Bone marrow (tissue), 2 donors: Measurements from ENCODE around the gene ZMYND10.
A peak's percentile ranks its signal among the peaks of the same experiment; 100 is the strongest.
"Not testable (repeated sequence)": the region's sequence is repeated elsewhere in the genome, so short reads cannot be mapped to it uniquely, and the experiment has no call there.

Source experiments
- DNase-seq, 2 donors: peaks; one replicate each; lab custom pipeline; 2025; lab: John Stamatoyannopoulos, UW

The ZMYND10 gene

DNA sequence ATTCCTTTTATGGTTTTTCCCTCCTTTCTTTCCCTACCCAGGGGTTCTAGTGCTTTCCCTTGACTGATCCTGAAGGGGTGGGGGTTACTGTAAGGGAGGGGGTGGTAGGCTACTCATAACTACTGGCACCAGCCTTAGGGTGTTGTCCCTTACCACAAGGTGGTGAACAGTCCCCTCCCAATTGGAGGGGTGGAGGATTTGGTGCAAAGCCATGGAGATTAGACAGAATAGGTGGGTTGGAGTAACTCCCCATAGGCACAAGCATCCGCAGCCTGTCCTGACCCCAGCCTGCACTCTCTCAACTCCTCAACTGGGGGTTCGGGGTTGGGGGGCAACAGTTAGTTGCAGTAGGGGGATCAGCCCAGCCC lies 20.4 kb downstream of the ZMYND10 start:
- no peak for DNase-seq

DNA sequence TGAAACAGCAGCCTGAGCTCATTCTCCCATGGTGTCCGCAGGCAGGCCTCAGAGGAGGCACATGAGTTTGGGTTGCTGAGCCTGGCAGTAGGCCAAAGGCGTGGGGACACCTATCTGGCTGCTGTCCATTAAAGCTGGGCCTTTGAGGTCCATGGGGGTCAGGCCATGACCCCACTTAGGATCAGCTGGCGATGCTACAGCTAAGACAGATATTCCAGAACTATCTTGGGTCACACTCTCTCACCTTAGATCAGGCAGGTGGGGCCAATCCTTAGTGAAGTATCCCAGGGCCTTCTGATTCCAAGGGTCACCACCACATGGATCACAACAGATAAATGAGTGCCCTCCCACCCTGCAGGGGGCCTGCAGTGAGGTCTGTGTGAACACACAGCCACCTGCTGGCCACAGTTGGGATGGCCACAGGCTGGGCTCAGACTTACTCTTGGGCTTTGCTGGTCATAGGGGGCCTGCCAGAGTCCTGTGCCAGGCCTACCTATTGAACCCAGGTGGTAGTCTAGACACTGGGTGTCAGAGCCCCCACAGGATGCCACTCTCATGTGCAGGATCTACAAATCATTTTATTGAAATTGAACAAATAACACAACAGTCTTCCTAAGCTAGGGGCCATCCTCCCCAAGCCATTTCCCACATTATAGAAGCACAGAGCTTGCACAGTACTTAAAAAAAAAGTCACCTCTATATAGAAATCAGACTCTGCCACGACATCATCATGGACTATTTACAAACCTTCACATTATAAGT lies 21.0 kb downstream of the ZMYND10 start:
- peak; percentile 9 to 22 for DNase-seq

DNA sequence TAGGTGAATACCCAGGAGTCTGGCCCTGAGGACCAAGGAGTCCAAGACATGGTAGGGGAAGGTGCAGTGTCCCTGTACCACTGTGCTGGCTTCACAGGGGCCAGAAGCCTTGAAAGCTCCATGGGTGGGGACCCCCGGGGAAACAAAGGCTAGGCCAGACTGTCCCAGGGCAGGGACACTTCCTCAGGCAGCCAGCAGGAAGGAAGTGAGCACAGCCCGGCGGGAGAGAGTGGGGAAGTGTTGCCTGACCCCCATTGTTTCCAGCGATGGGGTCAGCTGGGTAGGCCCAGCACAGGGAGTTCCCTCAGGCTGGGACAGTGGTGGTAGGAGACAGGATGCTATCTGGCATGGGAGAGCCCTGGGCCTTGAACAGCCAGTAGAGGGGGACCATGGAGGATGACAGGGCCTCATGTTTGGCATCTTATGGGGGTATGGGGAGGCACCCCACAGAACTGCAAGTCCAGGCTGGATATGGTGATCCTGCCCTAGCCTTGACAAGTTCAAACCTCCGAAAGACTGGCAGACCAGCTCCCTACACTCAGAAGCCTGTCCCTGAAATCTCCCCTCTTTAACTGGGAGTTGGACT lies 21.8 kb downstream of the ZMYND10 start:
- DNase-seq: no peak

DNA sequence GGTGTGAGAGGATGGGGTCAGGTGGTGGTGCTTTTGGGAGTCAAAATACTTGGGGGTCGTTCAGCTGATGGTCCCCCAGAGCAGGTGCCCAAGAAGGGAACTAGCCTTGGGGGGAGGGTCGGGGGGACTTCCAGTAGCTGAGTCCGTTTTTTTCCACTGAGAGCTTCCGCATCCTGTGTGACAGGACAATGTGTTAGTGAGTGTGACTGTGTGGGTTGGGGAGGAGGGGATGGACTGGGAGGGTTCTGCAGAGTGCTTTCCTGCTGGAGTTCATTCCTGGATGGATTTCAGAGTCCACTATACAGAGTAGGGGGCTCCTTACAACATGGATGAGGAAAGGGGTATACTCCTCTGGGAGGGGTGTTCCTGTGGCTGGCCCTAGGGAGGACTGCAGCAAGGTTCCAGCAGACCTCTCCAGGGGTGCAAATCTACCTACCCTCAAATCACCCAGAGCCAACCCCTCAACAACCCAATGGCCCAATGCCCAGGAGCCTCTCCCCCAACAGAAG lies 22.4 kb downstream of the ZMYND10 start:
- no peak for DNase-seq

DNA sequence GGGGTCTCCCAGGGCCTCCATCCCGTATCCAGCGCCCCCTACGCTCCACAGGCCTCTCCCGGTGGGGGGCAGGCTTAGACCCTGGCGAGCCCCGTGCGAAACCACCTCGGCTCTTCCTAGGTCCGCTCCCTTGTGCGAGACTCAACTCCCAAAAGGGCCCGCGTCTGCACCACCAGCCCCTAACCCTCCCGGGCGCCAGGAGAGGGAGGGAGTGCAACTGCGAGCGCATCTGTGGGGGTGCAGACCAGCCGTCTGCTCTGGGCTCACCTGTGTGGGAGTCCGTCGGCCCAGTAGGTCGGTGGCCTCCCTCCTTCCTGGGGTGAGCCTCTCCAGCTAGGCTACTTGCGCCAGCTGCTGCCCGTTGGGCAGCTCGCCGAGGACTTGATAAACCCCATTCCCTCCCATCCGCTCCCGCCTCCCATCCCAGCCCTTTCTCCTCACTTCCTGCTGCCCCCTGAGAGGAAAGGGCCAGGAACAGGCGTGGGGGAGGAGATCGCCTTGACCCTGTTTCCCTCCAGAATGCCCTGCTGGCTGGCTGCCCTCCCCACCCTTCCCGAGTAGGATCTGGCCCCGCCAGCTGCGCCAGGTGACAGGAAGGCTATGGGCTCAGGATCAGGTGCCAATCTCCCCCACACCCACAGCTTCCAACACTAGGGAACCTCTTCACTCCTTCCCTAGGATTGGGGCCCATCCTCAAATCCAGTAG lies 23.0 kb downstream of the ZMYND10 start, which contains the start of gene HYAL2:
TSS of gene HYAL2 (minus strand) at position 360 of the 706 bp plus-strand sequence. CDS start 2,256 bp downstream, outside the sequence.
- no peak for DNase-seq

DNA sequence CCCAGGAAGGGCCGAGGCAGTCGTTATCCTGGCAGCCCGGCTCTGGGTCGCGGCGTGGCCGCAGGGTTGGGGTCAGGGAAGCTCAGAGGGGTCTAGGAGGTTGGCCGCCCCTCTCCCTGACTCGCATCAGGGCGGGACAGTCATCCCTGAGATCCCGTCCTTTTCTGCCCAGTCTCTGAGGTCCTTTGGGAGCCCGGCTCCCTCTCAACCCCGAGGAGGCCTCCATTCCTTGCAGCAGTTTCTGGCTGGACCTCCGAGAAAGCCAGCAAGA lies 23.5 kb downstream of the ZMYND10 start:
- DNase-seq: no peak

DNA sequence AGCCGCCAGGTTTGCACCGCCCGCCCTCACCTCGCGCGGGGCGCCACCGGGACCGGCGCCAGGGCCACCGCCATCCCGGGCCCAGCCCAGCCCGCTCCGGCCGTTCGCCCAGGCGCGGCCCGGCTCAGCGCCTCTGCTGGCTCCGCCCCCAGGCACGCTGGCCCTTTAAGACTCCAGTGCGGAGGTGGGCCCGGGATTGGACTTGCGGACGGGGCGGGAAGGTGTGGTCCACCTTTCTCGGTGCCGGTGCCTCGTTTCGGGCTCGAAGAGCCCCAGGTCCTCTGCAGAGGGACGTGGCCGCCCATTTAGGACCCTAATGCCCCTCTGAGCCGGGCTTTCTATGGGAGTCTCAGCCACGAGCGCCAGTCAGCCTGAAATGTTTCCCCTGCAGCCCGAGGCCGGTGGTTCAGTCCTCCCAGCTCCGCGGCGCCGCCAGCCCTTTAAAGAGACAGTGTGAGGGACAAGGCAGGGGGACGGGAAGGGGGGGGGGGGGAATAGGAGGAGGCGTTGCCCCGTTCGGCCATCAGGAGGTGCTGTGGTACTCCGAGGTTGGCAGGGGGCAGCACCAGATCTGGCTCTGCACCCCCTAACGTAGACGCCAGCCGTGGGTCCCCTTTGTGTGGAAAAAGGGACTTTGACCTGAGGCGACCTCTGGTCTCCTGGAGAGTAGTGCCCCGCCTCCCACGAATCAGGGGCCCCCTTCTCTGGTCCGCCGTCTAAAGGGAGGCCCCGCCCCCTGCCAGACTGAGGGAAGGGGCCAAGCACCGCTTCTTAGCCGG lies 24.0 kb downstream of the ZMYND10 start:
- DNase-seq: peak; percentile 75 to 83

DNA sequence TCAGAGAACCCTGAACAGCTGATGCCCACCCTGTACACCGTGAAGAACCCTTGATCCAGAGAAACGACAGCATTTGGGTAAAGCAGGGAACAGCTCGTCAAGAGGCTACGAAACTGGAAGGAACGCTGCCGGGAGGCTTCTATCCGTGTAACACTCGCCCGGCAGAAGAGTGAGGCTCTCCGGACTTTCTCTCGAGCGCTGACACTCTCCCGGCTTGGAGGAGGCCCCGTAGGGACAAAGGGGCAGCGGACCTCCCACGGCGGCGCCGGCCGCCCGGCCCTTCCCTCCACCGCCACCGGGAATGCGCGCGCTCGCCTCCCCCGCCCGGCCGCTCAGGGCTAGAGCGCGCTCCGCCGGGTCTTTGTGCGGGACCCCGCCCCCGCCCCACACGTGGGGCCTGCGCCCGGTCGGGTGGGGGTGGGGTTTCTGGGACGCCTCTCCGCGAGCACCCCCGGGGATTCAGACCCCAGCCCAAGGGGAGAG lies 24.6 kb downstream of the ZMYND10 start:
- DNase-seq: peak; percentile 23 to 75

DNA sequence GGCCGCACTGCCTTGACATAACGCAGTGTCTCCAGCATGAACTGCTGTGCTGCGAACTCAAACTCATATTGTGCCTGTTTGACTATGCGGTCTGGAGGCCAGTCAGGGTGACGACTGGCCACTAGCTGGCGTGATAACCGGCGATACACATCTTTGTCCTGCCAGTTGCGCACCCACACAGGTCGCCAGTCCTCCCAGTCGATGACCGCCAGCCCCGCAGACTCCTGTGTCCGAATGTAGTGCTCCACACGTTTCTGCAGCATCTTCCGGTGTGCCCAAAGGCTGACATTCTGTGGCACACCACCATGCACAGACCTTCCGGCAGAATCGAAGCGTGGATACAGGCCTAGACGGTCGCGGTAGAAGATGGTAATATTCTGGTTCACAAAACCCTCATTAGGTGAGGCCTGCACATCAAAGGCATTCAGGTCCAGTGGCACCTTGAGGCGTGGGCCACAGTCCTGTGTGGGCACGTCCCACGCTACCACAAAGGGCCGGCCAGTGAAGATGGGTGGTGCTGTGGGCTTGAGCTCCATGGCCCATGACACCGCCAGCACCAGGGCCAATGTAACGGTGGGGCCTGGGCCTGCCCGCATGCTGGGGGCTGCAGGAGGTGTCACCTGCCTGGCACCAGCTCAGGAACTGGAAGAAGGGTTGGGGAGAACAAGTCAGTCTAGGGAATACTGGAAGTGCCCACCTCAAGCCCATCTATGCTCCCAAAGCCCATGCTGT lies 25.5 kb downstream of the ZMYND10 start:
- DNase-seq: no peak

DNA sequence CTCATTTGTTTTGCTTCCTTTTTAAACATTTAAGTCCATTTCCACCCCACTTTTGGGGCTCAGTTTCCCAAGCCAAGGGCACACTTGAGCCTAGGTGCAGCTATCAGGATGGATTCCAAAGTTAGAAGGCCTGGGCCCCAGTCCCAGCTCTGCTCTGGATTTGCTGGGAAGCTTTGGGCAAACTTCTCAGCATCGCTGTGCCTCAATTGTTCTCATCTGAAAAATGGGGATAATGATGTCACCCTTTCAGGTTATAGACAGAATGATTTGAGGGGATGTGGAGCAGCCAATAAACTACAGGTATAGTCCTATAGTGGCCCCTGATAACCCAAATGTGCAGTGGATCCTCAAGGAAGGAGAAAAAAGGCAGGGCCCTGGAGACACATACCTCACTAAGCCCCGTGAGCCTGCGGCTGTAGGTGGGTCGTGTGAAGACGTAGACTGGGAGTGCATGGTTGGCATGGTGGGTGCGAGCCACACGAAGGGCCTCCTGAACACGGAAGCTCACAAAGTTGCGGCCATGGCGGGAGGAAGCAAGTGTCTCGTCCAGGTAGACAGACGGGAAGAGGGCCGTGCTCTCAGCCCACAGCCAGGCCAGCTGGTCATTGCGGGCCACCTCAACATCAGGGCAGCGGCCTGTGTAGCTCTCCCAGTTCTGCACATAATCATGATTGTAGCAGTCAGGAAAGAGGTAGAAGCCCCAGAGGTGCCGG lies 26.2 kb downstream of the ZMYND10 start:
- no peak for DNase-seq

DNA sequence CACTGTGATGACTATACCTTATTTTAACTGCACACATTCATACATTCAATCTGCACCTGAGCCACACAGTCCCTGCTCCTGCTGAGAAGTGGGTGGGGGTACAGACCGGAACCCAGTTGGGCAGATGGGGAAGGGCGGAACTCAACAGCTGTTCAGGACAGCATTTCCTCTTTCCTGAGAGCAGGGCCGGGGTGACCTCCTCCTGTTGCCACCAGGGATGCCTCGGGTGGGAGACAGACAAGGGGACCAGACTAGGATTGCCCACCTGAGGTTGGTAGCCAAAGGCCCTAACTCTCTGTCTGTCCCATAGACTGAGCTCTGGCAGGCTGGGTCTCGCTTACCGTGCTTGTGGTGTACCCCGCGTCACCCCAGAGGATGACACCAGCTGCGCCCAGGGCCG lies 26.9 kb downstream of the ZMYND10 start:
- no peak for DNase-seq

DNA sequence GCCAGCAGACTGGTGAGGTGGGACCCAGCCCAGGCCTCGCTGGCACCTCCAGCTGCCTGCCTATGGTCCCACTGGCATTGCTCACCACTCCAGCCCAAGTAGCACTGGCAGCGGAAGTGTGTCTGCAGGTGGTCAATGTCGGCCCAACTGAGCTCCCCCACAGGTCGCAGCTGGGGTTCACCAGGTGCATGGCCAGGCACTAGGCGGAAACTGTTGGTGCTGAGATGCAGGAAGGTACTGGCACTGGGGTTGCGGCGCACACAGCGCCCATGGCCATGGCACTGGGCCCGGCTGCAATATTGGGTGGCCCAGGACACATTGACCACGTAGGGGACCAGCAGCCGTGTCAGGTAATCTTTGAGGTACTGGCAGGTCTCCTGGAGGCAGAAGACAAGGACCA lies 27.4 kb downstream of the ZMYND10 start:
- no peak for DNase-seq

DNA sequence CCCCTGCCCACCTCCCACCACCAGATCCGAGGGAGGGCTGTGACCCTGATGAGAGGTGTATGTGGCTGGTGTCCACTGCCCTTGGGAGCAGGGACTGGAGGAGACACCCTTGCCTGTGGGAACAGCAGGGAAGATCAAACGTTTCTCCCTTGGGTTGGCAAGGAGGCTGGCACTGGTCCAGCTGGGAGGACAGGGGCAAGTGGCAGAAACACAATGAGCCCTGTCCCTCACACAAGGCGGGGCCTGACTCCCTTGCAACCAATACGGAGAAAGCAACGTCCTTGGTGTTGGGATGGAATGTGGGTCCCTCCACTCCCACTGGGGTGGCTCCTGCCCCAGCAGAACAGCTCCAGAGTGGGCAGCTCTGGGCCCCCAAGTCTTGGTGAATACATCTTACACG lies 28.2 kb downstream of the ZMYND10 start:
- DNase-seq: no peak

DNA sequence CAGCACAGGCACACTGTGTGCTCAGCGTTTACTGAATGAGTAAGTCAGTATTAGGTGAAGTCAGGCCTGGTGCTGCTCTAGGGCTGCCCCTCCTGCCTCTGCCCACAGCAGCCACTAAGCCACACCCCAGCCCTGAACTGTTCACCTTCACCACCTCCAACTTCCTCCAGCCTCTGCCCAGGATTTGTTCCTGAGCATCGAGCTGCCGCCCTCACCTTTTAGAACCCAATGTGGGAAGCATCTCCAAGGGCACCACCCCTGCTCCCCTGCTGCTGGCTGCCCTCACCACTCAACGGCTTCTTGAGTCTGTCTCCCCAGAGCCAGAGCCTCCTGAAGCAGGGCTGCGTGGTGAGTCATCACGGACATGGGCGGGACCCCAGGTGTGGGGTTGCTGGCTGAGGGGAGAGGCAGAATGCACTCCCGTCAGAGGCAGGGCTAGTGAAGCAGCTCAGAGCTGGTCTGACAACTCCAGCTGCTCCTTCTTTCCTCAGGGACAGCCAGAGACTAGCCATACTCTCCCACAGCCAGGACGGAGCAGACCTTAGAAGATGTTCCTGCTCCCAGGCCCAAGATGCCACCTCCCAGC lies 28.8 kb downstream of the ZMYND10 start:
- DNase-seq: no peak

DNA sequence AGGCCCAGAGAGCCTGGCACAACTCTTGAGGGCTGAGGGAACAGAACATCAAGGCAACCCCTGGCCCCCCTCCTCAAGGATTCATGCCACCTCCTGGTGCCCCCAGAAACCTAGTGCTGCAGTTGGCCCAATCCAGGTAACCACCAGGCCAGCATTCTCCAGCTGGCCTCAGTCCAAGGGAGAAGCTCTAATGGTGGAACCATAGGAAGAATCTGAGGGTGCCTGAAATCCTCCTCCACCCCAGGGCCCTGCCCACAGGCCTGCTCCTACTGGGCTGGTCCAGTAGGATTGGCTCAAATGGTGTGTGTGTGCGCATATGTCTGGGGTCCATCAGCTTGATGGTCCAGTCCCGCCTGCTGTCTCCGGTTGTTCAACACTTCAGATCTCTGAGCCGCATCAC lies 30.7 kb downstream of the ZMYND10 start:
- DNase-seq: no peak

DNA sequence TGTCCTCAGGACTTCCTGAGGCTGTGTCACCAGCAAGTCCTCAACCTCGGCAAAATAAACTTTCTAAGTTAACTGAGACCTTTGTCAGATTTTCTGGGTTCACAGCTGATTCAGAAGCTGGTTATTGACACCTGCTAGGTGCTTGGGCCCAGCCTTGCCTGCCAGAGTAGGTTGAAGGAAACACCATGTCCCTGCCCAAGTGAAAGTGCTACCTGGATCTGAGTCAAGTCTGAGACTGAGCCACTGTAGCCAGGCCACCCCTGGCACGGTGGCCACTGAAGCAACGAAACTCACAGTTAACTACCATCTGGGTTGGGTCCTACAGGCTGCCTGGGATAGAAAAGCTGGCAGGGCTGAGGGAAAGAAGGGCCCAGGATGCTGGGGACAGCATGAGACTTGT lies 31.2 kb downstream of the ZMYND10 start:
- no peak for DNase-seq

DNA sequence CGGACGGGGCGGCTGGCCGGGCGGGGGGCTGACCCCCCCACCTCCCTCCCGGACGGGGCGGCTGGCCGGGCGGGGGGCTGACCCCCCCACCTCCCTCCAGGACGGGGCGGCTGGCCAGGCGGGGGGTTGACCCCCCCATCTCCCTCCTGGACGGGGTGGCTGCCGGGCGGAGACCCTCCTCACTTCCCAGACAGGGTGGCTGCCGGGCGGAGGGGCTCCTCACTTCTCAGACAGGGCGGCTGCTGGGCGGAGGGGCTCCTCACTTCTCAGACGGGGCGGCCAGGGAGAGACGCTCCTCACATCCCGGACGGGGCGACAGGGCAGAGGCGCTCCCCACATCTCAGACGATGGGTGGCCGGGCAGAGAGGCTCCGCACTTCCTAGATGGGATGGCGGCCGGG lies 33.5 kb downstream of the ZMYND10 start:
- not testable (repeated sequence) for DNase-seq

DNA sequence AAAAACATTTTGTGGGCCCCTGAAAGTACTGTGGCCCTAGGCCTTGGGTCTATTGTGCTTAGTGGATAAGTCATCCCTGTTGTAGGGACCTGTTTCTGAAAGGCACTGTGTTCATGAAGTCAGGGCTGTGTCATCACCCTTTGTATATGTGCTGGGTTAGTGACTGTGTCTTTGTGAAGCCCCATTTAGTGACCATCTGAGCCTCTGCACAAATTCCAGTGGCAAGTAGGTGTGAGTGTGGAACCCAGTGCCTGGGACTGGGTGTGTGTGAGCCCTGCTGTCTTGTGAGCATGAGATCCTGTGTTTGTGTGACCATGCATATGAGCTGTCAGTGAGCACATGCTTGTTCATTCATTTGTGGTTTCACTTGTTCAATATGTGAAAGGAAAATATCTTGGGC lies 40.9 kb downstream of the ZMYND10 start:
- DNase-seq: no peak

DNA sequence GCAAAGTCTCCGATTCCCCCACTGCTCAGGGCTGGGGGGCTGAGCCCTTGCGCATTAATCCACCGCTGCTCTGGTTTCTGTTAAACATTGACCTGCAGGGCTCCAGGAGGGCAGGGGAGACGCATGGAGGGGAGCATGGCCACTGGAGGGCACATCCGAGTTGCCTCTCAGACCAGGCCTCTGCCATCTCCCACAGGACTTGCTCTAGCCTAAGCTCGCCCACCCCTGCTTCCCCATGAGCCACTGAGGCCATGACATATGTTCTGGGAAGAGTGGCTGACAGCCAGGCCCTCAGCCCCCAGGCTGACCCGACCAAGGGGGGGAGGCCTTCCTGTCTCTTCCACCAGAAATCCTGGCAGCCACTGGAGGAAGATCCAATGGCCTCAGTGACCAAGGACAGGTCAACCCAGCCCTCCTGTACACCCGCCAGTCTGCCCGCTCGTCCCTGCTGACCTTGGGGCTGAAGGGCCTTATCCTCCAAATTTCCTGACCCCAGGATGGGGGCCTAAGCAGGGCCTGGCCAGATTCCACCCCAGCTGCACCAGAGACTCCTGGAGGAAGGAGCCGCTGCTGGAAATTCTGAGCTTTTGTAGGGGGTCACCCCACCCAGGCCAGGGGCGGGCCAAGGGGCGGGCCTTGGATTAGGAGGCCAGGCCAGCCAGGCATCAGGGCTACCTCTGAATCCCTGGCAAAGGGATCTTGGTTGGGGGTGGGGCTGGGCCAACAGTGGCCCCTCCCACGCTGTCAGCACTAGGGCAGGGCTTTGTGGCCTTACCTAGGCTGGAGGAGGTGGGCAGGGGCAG lies 42.3 kb downstream of the ZMYND10 start, which contains the start of gene HYAL1:
TSS of gene HYAL1 (minus strand) at position 562 of the 803 bp plus-strand sequence. CDS start 618 bp downstream, outside the sequence.
- no peak for DNase-seq
